Astrocyte (in vitro differentiated cells and primary cell): ENCODE measurements around the gene IGF2BP3.

Experiments
- EZH2 ChIP-seq: IDR thresholded peaks from 2 replicates; pipeline ENCODE4 v1.6.1; 2012; ENCODE audit warnings: mild to moderate bottlenecking, low read length, inconsistent platforms; ENCODE audit not compliant: insufficient read depth
- TF ChIP-seq, protein P1 (sequence below): IDR thresholded peaks from 2 replicates; pipeline ENCODE4 v1.5.1; 2011; ENCODE audit warnings: low read depth, mild to moderate bottlenecking, inconsistent platforms, low read length, moderate library complexity; ENCODE audit not compliant: insufficient read depth

DNA sequence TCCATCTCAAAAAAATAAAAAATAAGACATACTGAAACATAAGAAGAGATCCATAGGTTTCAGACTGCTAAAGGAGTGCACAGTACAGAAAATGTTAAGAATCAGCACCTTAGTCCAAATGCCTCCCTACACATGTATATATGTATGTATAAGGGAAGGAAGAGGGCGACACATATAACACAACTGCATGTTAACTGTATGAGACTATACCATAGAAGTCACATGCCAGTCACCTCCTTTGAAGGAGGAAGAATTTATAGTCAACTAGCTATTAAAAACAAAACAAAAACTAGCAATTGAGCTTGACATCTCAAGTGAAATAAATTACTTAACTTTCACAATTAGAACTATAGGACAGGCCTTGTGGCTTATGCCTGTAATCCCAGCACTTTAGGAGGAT, 50.4 kb downstream of the IGF2BP3 start:
- TF ChIP-seq, protein P1, sequence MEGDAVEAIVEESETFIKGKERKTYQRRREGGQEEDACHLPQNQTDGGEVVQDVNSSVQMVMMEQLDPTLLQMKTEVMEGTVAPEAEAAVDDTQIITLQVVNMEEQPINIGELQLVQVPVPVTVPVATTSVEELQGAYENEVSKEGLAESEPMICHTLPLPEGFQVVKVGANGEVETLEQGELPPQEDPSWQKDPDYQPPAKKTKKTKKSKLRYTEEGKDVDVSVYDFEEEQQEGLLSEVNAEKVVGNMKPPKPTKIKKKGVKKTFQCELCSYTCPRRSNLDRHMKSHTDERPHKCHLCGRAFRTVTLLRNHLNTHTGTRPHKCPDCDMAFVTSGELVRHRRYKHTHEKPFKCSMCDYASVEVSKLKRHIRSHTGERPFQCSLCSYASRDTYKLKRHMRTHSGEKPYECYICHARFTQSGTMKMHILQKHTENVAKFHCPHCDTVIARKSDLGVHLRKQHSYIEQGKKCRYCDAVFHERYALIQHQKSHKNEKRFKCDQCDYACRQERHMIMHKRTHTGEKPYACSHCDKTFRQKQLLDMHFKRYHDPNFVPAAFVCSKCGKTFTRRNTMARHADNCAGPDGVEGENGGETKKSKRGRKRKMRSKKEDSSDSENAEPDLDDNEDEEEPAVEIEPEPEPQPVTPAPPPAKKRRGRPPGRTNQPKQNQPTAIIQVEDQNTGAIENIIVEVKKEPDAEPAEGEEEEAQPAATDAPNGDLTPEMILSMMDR, result no peak
- TF ChIP-seq EZH2, result no peak
